ENCODE data around the gene RTEL1.

The RTEL1 gene

GRCh38 chr20:63660622-63661021 is 2.5 kb downstream of the RTEL1 start:
- ChIA-PET CTCF (no interaction called here), POLR2A (interaction anchor here (0.7 kb wide), 1 partner anchor 22 kb away, joined by 3 read pairs; no protein-coding TSS in a partner anchor)
- no peak for DNase-seq (ENCODE audit: low read depth, low spot score)
- TF ChIP-seq CTCF (IDR thresholded peaks at IDR 0.05; ENCODE audit: insufficient read depth, low read length, missing control alignments) = no peak
- no peak overlapping the region for H3K4me3 ChIP-seq (ENCODE audit: low read depth, low read length)

- H3K4me3 ChIP-seq (ENCODE audit: low read depth, low read length) = no peak overlapping the region
- DNase-seq (ENCODE audit: low read depth, low spot score) = no peak
- ChIA-PET POLR2A (interaction anchor here (0.7 kb wide), 1 partner anchor 21 kb away, joined by 3 read pairs; no protein-coding TSS in a partner anchor), CTCF (interaction anchor here (1.1 kb wide), 1 partner anchor 22 kb away, joined by 3 read pairs; no protein-coding TSS in a partner anchor)
- no peak for TF ChIP-seq CTCF (IDR thresholded peaks at IDR 0.05; ENCODE audit: insufficient read depth, low read length, missing control alignments)
Observed at GRCh38 chr20:63661108-63661507, 3.0 kb downstream of the RTEL1 start.

GRCh38 chr20:63661959-63662812 is 4.1 kb downstream of the RTEL1 start:
- H3K4me3 ChIP-seq (ENCODE audit: low read depth, low read length) = no peak overlapping the region
- CTCF ChIA-PET = interaction anchor here (1.1 kb wide), 1 partner anchor 20 kb away, joined by 3 read pairs; no protein-coding TSS in a partner anchor
- DNase-seq (ENCODE audit: low read depth, low spot score) = no peak
- TF ChIP-seq CTCF (IDR thresholded peaks at IDR 0.05; ENCODE audit: insufficient read depth, low read length, missing control alignments) = no peak
- POLR2A ChIA-PET = interaction anchor here (0.6 kb wide), 1 partner anchor 84 kb away, joined by 3 read pairs; no protein-coding TSS in a partner anchor

GRCh38 chr20:63662813-63663189 is 4.7 kb downstream of the RTEL1 start:
- no peak for DNase-seq (ENCODE audit: low read depth, low spot score)
- H3K4me3 ChIP-seq (ENCODE audit: low read depth, low read length) = no peak overlapping the region
- ChIA-PET POLR2A (no interaction called here), CTCF (no interaction called here)
- no peak for TF ChIP-seq CTCF (IDR thresholded peaks at IDR 0.05; ENCODE audit: insufficient read depth, low read length, missing control alignments)

GRCh38 chr20:63663332-63664066 is 5.4 kb downstream of the RTEL1 start:
- POLR2A ChIA-PET = no interaction called here
- CTCF ChIA-PET = no interaction called here
- H3K4me3 ChIP-seq (ENCODE audit: low read depth, low read length) = no peak overlapping the region
- no peak for DNase-seq (ENCODE audit: low read depth, low spot score)
- TF ChIP-seq CTCF (IDR thresholded peaks at IDR 0.05; ENCODE audit: insufficient read depth, low read length, missing control alignments) = no peak

Data from AG04449 (cell line).